ENCODE data around the gene CACUL1. TPM values are rescaled to one million over a fixed set of nuclear protein-coding genes. Genes with fewer than 3 reads are reported as not detected.

CACUL1 gene
- total and polyA plus RNA-seq, 7 donors = 4.2 to 51.7 (median 41.0) TPM

DNA sequence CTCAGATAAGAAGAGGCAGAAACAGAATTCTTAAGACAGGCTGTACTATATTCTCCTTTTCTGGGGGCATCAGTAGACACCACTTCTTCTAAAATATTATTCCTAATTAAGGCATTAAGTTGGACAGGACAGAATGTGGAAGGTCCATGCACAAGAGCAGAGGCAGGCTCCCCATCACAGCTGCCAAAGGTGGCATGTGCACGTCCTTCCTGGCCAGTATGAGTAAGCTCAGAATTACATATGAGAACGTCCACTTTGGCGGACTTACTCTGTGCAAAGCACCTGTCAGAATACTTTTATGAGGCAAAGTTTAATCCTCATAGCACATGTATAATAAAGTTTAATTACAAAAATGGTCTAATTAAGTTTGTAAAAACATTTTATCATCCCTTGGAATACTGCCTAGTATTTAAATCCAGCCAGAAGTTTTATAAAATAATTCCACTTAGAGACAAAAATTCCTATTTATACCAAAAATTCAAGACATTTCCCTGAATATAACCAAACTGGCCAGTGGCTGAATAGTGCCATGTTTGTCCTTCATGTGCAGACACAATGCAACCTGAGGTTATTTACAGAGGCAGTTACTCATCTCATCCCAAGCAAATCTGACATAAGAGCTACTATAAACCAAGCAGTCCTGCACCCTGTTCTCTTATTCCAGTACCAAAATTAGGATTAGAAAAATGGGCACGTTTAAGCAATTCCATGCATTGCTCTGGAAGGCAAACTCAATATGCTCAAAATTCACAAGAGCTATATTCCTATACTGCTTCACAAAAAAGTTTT lies 65.5 kb downstream of the CACUL1 start:
- intact Hi-C loops (cut with DNase I) = no loop called here
- Histone ChIP-seq H3K4me3 (no peak overlapping the region), H3K36me3 (peaks cover 0 to 51% (median 25%) of the 10 kb centered on the region in 4 donors), H3K9me3 (no peaks in the 10 kb centered on the region), H3K27ac (no peak overlapping the region), H3K27me3 (no peaks in the 10 kb centered on the region), H3K4me1 (peaks cover 0 to 24% (median 20%) of the 10 kb centered on the region in 4 donors)
- TF ChIP-seq POLR2A (IDR thresholded peaks at IDR 0.05) (no peak), CTCF (IDR thresholded peaks at IDR 0.05) (no peak), POLR2AphosphoS5 (IDR thresholded peaks at IDR 0.05) (no peak), EP300 (IDR thresholded peaks at IDR 0.05) (no peak)
- no peak for DNase-seq
- 68 to 83% methylated on average over 4 of the region's 4 CpGs for WGBS, 2 donors

- TF ChIP-seq POLR2A (IDR thresholded peaks at IDR 0.05) (no peak), EP300 (IDR thresholded peaks at IDR 0.05) (no peak), POLR2AphosphoS5 (IDR thresholded peaks at IDR 0.05) (no peak), CTCF (IDR thresholded peaks at IDR 0.05) (no peak)
- H3K4me3 ChIP-seq = no peak overlapping the region
- intact Hi-C loops (cut with DNase I) = no loop called here
- no peaks in the 10 kb centered on the region for H3K9me3 ChIP-seq
- H3K36me3 ChIP-seq = peaks cover 0 to 64% (median 28%) of the 10 kb centered on the region in 4 donors
- H3K27ac ChIP-seq = no peak overlapping the region
- DNase-seq = no peak
- H3K4me1 ChIP-seq = peaks cover 0 to 7% (median 2%) of the 10 kb centered on the region in 4 donors
- H3K27me3 ChIP-seq = no peaks in the 10 kb centered on the region
Measured at GRCh38 chr10:118687472-118687871, 67.3 kb downstream of the CACUL1 start.

DNA sequence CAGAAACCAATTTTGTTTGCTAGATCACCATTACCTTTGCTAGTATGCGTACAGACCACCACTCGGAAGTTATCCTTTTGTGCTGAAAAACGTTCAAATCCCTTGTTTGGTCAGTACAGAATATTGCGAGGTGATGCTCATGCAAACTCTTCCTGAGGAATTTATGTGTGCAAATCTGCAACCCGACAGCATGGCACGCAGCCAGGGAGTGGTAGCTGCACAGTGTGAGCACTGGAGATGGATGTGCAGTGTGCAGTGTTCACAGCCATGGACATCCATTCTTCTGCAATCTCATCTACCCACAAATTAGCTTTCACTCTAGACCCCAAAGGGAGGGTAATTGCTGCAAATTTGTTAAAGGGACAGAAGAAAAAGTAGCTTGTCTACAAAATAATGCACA lies 72.2 kb downstream of the CACUL1 start:
- no peaks in the 10 kb centered on the region for H3K9me3 ChIP-seq
- H3K27me3 ChIP-seq = no peaks in the 10 kb centered on the region
- intact Hi-C loops (cut with DNase I) = no loop called here
- DNase-seq = no peak
- H3K36me3 ChIP-seq = peaks cover 0 to 54% (median 21%) of the 10 kb centered on the region in 4 donors
- 93 to 94% methylated on average over 6 of the region's 6 CpGs for WGBS, 2 donors
- TF ChIP-seq CTCF (IDR thresholded peaks at IDR 0.05) = no peak
- TF ChIP-seq EP300 (IDR thresholded peaks at IDR 0.05) = no peak
- TF ChIP-seq POLR2A (IDR thresholded peaks at IDR 0.05) = no peak
- no peak for TF ChIP-seq POLR2AphosphoS5 (IDR thresholded peaks at IDR 0.05)
- H3K4me1 ChIP-seq = no peaks in the 10 kb centered on the region
- H3K4me3 ChIP-seq = no peak overlapping the region
- H3K27ac ChIP-seq = no peak overlapping the region

DNA sequence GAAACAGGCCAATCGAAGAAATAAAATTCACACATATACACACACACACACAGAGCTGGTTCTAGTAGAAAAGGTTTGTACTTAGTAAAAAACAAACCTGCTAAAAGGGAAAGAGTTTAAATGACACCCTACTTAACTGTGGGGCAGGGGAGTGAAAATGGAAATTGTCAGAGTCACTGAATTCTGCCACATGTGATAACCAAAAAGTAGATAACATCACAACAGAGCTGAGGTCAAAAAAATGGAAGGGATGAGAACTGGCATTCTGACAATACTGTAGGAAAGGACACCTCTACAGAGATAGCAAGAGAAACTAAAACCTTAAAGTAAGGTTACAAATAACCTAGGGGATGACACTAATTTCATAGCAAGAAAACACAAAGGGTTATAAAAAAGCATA lies 74.6 kb downstream of the CACUL1 start:
- no peak overlapping the region for H3K27ac ChIP-seq
- H3K9me3 ChIP-seq = no peaks in the 10 kb centered on the region
- no peaks in the 10 kb centered on the region for H3K27me3 ChIP-seq
- H3K4me3 ChIP-seq = no peak overlapping the region
- 97 to 98% methylated on average over 1 of the region's 1 CpG for WGBS, 2 donors
- no peak for DNase-seq
- no peaks in the 10 kb centered on the region for H3K4me1 ChIP-seq
- intact Hi-C loops (cut with DNase I) = no loop called here
- peaks cover 0 to 43% (median 10%) of the 10 kb centered on the region in 4 donors for H3K36me3 ChIP-seq
- TF ChIP-seq POLR2AphosphoS5 (IDR thresholded peaks at IDR 0.05) (no peak), EP300 (IDR thresholded peaks at IDR 0.05) (no peak), POLR2A (IDR thresholded peaks at IDR 0.05) (no peak), CTCF (IDR thresholded peaks at IDR 0.05) (no peak)

All from sigmoid colon (tissue), 7 donors.